Dermis microvascular lymphatic vessel endothelial cell (primary cell): ENCODE data around the gene RSPO1. TPM values are rescaled to one million over a fixed set of nuclear protein-coding genes. Genes with fewer than 3 reads are reported as not detected.
"Not testable (repeated sequence)": the region's sequence is repeated elsewhere in the genome, so short reads cannot be mapped to it uniquely, and the experiment has no call there.

Experiments used
- DNase-seq, 2 donors: peaks; one replicate each; pipeline versions ENCODE4 v3.0.0 to v3.0.0-alpha.2; 2010; ENCODE audit warnings: low read depth in 2 of 2
- total RNA-seq: library from RNA; depleted of rRNA; stranded (reverse); fragments of >200 nt; gene quantifications from 2 replicates; pipeline ENCODE4 v1.2.1, GENCODE V29; 2014

RSPO1 gene
- total RNA-seq, 1 donor from 2014 or later = not detected

DNA sequence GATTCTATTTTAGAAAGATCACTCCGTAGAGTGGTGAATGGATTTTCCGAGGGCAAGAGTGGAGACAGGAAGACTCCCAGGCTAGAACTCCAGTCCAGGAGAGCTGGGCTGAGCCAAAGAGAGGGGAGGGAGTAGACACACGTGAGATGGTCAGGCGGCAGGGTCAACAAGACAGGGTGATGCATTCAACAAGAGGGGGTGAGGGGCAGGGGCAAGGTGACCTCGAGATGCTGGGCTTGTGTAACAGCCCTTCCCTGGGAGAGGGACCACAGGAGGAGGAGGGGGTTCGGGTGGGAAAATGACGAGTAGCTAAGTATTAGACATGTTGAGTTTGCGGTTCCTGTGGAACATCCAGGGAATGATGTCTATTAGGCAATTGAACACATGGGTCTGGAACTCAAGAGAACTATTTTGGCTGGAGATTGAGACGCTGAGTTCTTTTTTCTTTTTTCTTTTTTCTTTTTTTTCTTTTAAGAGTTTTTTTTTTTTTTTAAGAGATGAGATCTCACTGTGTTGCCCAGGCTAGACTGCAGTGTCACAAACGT, 13.3 kb downstream of the RSPO1 start:
- DNase-seq = no peak

DNA sequence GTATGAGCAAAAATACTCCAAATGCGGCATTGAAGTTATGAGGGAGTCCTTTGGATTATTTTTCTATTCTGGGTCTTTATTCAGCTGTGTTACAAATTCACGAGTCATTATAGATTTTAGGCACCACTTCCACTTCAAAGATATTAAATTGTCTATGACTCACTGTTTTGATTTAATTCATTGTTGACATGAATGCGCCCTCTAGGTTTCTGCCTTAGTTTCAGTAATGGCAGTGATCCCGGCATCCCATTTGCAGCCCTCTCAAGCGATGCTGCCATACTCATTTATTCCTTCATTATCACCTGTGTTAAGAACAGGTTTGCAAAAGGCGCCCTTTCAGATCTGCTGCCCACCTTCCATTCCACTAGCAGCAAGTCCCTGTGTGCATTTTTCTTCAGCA, 14.0 kb downstream of the RSPO1 start:
- DNase-seq = no peak

DNA sequence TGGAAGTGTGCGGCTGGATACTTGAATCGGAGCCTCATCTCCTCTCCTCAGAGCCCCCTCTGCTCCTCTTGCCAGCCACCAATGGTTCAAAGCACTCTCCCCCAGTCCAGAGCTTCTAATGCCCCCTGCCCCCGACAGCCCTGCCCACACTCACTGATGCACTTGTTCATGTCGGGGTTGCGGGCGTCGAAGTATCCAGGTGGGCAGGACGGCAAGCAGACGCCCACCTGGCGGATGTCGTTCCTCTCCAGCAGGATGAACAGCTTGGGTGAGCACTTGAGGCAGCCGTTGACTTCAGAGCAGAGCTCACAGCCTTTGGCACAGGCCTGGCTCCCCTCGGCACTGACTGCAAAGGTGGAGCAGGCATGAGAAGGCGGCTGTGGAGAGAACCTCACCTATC, 18.4 kb downstream of the RSPO1 start:
- no peak for DNase-seq

DNA sequence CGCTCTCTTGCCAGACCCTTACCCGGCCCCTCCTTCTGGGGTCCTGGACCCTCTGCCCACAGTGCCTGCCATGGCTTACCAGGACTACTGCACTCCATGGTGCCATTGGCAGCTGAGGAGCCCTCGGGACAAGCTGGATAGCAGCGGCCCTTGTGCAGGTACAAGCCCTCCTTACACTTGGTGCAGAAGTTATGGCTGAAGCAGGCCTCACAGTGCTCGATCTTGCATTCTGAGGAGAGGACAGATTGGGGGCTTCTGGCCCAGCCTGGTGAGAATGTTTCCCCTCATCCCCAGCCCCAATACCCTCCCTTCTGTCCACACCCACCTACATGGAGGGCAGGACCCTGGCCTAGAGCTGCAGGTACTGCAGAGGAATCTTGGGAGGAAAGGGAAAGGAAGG, 20.6 kb downstream of the RSPO1 start:
- DNase-seq = no peak

DNA sequence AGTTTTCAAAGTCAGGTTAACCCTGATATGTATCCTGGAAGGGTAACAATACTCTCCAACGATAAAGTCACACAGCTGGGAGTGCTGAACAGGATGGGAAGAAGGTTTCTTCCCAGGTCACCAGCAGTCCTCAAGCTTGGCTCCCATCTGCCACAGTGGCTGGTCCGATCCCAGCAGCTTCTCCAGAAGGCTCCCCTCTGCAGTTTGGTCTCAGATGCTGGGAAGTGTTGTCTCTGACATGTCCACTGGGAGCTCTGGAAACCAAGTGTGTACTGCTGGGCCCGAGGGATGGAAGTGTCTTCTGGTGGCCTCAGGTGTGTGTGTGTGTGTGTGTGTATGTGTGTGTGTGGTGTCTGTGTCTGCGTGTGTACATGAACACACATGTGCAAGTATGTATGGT, 22.5 kb downstream of the RSPO1 start:
- DNase-seq = no peak

DNA sequence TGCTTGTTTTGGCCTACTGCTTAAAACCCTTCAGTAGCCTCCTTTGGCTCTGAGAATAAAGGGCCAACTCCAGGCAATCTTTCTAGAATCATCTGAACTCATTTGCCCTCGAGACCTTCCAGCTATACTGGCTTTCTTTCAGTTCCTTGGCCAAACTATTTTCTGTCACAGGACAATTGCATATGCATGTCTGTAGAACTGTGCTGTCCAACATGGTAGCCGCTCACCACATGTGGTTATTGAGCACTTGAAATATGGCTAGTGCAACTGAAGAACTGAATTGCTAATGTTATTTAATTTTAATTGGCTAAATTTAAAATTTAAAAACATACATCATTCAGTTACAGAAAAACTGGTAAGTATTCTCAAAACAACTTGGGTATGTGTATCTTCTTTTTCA, 24.7 kb downstream of the RSPO1 start:
- DNase-seq = no peak

DNA sequence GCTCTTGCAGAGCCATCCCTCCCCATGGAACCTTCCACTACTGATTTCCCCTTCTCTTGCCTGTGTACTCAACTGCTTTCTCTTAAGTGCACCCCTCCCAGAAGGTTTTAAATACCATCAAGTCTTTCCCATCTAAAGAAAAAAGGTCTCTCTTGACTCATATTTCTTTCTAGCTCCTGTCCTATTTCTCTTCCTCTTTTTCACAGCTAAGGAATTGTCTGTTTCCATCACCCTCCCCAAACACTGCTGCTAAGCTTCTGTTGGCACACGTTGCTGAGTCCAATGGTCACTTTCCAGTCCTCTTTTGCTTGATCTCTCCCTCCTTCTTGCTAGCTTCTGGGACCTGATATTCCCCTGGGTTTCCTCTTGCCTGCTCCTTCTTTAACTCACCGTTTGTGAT, 25.7 kb downstream of the RSPO1 start:
- no peak for DNase-seq

DNA sequence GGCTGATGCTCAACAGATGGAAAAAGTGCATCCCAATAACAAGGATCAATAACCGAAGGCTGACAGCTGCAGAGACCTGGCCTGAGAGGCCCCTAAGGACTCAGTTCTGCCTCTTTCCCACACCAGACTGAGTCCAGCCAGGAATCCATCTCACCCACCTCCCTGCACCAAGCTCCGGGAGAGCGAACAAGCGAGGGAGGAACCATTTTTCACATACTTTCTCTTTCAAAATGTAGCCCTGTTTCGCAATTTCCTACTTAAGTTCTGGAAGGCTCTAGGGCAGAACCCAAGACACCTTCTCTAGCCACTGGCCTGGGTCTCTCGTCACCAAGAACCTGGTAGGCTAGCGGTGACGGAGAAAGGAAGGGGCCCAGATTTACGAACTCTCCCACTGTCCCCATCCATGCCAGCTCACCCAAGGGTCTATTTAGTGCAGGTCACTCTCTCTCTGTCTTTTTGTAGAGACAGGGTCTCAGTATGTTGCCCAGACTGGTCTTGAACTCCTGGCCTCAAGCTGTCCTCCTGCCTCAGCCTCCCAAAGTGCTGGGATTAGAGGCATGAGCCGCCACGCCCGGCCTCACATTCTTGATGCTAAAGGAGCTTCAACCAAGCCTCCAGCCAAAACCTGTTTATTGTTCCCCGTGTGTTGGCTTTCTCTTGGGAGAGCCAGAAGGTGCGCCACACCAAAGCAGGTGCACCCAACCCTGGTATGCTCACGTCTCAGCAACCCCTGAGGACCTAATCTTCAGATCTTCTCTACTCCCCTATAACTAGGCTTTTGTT, 28.0 kb downstream of the RSPO1 start:
- no peak for DNase-seq

DNA sequence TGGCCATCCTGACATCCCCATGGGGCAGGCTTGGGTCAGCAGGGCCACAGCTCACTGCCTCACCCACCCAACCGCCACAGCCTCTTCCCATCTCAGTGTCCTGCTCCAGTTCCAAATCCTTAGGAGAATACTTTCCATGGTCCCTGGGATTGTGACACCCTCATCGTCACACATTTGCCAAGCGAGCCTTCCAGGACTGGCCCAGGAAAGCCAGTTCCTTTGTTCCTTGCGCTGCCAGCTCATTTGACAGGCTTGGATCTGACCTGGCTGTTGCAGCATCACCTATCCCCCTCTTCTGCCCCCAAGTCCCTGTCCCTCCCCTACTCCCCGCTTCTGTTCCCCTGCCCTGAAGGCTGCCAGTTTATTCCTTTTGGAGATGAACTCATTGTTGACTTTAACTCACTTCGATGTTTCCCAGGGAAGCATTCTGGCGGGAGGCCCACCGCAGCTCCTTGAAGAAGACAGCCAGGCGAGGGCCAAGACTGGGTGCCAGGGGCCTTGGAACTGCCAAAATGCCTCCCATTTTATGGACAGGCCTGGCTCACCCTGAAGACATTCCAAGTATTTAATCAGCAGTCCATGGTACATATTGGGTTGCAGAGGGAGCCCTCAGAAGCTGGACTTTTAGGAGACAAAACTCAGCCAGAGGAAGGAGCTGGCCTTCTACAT, 28.8 kb downstream of the RSPO1 start:
- no peak for DNase-seq

DNA sequence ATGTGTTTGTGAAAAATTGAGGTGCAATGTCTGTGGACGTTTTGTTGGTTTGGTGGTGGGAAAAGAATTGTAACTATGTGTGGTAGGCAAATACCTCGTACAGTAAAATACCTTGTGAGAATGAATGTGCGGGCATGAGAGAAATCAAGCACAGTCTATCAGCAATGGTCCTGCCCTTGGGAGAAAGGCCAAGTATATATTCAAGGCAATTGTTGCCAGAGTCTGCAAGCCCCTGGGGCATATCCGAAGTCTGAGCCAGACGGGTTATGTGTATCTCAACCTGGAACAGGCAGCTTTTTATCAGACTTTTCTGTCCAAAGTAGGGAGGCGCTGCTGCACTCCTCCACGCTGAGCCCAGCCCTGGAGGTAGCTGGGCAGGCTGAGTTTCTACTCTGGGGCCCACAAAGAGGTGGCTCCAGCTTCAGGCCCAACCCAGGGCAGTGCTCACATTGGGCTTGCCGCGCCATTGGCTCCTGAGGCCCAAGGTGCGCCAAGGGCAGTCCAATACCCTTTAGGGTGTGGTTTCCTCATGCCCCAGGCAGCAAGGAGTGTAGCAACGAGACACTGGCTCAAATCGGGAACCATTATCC, 29.5 kb downstream of the RSPO1 start:
- no peak for DNase-seq

DNA sequence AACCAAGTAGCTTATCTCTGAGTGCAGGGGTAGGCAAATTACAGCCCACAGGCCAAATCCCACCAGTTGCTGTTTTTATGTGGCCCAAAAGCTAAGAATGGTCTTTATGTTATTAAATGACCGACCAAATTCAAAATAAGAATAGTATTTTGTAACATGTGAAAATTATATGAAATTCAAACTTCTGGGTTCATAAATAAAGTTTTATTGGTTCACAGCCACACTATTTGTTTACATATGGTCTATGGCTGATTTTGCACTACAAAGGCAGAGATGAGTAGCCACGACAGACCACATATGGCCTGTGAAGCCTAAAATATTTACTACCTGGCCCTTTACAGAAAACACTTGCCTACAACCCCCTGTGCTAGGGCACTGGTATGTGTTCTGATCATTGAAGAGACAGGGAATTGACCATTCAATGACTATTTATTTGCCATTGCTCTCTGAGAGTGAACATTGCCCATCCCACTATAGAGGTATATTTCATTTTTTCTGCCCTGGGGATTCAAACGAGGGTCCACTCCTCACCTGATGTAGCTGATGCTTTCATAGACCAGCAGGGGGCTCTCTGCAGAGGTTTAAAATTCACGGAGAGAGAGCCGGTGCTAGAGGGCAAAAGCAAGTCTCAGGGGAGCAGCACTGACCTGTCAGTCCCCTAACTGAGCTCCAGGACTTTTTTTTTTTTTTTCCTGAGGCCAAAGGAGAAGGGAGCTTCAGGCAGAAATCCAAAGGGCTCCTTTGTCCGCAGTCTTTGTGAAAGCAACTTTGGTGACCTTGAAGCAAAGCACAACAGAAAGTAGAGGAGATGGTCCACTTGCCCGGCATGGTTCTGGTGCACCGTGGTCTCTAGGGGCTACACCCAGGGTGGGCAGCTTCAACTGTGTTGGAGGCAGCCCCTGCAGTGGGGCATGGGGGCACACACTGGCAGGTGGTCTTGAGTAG, 31.7 kb downstream of the RSPO1 start:
- DNase-seq = peak in 1 of 2 donors; percentile 26

DNA sequence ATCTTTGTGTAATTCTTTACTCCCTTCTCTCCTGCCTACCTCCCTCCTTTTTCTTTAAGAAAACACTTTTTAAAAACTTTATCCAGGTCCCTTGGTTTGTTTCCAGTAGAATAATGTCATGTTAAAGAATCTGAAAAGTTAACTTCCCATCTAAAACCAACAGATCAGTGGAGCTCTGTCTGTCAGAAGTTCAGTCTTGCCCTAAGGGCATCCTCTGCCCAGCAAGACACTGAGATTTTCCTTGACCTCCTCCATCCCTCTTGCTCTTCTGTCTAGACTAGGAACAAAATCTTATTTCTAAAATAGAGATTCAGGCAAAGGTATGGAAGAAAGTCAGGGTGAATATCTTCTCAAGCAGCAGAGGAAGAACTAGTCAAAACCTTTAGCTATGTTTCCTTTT, 33.3 kb downstream of the RSPO1 start:
- DNase-seq = no peak

DNA sequence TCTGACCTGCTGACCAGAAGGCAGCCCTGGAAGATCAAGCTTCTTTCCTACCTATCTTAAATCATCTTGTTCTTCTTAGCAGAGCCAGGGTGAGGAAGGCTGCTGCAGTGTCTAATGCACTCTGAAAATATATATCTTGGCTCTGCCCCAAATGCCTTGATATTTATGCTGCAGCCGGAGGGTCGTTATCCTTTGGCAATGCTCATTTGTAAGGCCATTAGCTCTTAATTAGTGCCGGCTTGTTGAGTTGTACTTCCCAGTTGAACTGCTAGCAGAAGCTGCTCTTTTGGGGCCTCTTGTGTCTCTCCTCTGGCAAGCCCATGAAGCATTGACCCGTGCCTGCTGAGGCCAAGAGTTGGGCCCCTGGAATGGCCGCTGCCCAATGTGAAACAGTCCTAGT, 34.8 kb downstream of the RSPO1 start:
- no peak for DNase-seq

DNA sequence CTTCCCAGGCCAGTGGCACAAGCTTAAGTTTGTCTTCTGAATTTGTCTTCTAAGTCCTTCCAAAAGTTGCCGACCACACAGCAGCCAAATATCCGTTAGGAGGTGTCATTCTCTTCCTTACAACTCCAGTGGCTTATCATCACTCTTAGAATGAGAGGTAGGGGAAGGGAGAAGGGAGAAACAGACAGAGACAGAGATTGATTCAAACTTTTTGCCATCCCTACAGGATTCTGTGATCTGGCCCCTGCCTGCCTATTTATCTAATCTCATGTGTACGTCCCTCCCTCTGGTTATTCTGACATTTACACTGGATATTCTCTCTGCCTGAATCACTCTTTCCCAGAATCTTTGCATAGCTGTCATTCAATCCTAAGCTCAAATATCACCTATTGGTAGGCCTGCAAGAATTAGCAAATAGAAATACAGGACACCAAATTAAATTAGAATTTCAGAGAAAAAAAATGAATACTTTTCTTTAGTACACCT, 38.5 kb downstream of the RSPO1 start:
- DNase-seq = no peak

DNA sequence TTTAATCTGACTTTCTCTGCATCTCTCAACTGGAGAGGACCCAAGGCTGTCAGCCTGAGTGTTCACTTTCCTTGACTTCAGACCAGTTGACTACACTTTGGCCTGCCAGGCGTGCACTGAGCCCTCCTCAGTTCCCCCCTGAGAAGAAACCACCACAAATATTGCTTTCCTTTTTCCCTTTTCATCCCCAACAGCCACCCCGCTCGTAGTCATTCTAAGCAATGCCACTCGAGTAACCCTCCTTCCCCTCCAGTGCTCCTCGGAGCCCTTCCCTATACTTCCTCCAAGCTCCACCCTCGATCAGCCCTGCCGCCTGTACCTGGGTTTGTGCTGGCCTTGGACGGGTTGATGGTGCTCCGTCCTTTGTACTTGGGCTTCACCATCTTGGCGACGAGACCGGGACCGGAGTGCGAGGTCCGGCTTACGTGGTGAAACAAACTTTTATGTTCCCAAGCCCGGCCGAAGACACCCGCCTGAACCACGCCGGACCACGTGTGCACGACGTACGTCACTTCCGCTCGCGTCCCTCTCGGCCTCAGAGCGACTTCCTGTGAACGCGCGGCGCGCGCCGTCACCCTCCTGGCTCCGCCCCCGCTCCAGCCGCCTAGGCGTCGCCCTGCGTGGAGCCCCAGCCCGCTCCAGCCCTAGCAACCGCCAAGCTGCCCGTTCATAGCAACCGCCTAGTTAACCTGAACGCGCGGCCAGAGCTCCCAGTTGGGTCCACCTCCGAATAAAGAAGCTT, 39.1 kb downstream of the RSPO1 start, which contains the start of gene GNL2:
Gene GNL2 (minus strand): TSS at position 498 of the 742 bp plus-strand sequence. CDS start 115 bp downstream, at position 383.
- DNase-seq = peak; percentile 94 to 97

DNA sequence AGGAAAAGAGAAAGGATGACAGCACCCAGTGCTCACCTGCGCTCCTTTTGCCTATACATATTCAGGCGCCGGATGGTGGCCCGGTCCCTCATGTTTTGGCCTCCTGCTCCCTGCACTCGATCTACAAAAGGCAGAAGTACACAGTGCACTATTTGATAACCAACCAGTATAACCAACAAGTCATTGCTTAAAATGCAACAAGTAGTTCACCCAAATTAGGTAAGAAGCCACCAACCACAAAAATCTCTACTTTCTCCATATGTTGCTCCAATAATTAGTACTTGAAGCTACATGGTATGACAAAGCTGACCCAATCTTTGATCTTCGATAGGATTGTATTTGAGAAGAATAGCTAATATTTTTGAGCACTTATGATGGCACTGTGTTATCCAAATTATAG, 41.0 kb downstream of the RSPO1 start:
- no peak for DNase-seq

DNA sequence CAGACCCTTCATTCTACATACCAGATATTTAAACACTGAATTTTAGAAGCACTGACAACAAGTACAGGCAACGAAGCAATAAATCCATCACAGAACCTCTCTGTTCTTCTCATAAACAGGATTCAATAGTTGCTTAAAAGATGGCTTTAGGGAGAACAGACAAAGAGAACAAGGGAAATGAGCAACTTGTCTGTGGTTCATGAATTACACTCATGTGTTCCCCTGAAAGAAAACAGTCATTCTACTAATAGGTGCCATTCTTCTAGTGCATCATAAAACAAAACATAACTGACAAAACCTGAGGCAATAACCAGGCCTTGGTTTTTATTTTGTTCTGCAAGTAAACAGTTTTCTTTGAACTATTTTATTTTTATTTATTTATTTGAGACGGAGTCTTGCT, 45.8 kb downstream of the RSPO1 start:
- no peak for DNase-seq

DNA sequence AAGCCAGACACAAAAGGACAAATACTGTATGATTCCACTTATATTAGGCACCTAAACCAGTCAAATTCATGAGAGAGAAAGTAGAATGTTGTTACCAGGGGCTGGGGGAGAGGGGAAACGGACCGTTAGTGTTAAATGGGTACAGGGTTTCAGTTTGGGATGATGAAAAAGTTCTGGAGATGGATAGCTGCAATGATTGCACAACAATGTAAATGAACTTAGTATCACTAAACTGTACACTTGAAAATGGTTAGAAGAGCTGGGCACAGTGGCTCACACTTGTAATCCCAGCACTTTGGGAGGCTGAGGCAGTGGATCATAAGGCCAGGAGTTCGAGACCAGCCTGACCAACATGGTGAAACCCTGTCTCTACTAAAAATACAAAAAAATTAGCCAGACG, 50.1 kb downstream of the RSPO1 start:
- DNase-seq = not testable (repeated sequence)

DNA sequence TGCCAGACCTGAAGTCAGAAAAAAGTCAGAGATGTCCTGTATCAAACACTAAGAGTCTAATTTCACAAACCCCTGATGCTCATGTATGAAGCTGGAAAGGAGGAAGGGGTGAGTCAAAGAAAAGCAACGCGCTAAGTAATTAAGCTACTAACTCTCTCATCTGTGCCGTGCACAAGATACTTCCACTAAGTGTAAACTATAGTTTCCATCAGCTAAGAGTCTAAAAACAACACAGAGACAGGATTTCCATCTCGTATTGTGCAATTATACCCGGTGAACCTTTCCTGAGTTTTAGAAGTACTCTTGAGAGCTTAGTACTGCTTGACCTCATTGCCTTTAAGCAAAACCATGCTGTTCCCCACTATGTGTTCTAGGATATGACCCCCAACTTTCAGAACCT, 59.0 kb downstream of the RSPO1 start:
- peak in 1 of 2 donors; percentile 49 for DNase-seq

DNA sequence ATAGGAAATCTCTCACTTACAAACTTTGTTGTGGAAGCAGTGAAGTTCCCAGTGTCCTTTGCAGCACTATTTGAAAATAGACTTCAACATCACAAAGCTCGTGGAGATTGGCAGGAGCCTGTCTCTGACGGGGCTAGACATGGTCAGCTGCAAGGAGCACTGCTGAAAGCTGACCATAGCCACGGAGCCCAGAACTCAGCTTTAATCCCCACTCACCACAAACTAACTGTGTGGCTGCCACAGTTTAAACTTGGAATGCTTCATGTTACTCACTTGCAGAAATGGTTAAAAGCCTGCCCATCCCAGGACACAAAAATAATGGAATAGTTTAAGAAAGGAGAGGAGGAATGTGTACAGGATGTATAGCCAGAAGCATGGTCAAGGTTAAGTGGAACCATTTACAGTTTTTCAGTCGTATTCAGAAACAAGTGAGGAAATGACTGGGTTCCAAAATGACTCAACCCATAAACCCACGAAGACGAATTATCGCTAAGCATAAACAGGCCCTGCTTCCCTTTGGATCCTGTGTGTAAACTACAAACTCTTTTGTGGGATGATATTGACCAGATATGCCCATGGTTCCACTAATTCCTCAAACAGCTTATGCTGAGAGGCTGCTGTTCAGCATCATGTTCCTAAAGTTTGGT, 59.7 kb downstream of the RSPO1 start:
- DNase-seq = peak in 1 of 2 donors; percentile 59
